Testis (tissue), 3 donors: ENCODE results near the gene GNAT1. TPM values are rescaled to one million over a fixed set of nuclear protein-coding genes. Genes with fewer than 3 reads are reported as not detected.

Experiments
- DNase-seq: peaks from one replicate; pipeline ENCODE4 v3.0.0-alpha.2; 2019
- H3K27ac ChIP-seq, 2 donors: fragments of 200-600 bp; sonication (generic); one replicate each; pipeline ENCODE4 v1.5.1; 2019
- H3K27me3 ChIP-seq: fragments of 200-600 bp; sonication (generic); one replicate; pipeline ENCODE4 v1.5.1; 2019
- H3K36me3 ChIP-seq: fragments of 200-600 bp; sonication (generic); one replicate; pipeline ENCODE4 v1.5.1; 2017; ENCODE audit warnings: low read depth; ENCODE audit errors: missing control alignments
- H3K4me1 ChIP-seq: fragments of 200-600 bp; sonication (generic); one replicate; pipeline ENCODE4 v1.5.1; 2019
- H3K4me3 ChIP-seq, 2 donors: fragments of 200-600 bp; sonication (generic); one replicate each; pipeline ENCODE4 v1.5.1; 2017 to 2019
- H3K9me3 ChIP-seq: fragments of 200-600 bp; sonication (generic); one replicate; pipeline ENCODE4 v1.5.1; 2017
- CTCF ChIP-seq, 3 experiments: fragments of 450-650 bp in 2 of 3; fragments of 200-600 bp in 1 of 3; sonication (generic) in 1 of 3; IDR thresholded peaks; one replicate each; pipeline ENCODE4 v1.5.1; 2016 to 2019; ENCODE audit warnings: antibody characterized with exemption in 3 of 3, mild to moderate bottlenecking in 2 of 3, moderate library complexity in 1 of 3
- POLR2A ChIP-seq: fragments of 450-650 bp; IDR thresholded peaks from one replicate; pipeline ENCODE4 v1.6.1; 2017; ENCODE audit warnings: antibody characterized with exemption, mild to moderate bottlenecking, moderate library complexity
- WGBS, 2 donors: methylation state at CpG; one replicate each; pipeline ENCODE4 v1.1.5; 2018; 5-methylcytosine and 5-hydroxymethylcytosine counted together
- intact Hi-C: fragments of 100-400 bp; cut with DNase I; formaldehyde crosslinking; loops from one replicate; pipeline ENCODE4 v1.15.1; 2023; ENCODE audit warnings: low total_unique reads
- polyA plus RNA-seq: library from polyadenylated mRNA; stranded (reverse); fragments of 350-450 nt; fragmentation: Illumina TruSeq; extraction: RNeasy Lipid Tissue Mini Kit (QIAGEN cat#74804); gene quantifications from one replicate; pipeline ENCODE4 v1.2.3, GENCODE V29; 2014; ENCODE audit warnings: low read depth, low replicate concordance; ENCODE audit not compliant: insufficient read depth
- total RNA-seq, 2 donors: library from RNA; depleted of rRNA; stranded (reverse); fragments of >200 nt; gene quantifications; one replicate each; pipeline ENCODE4 v1.2.3, GENCODE V29; 2016

The GNAT1 gene
- total and polyA plus RNA-seq, 3 donors from 2014 or later, result 0.93 to 2.3 (median 1.2) TPM

DNA sequence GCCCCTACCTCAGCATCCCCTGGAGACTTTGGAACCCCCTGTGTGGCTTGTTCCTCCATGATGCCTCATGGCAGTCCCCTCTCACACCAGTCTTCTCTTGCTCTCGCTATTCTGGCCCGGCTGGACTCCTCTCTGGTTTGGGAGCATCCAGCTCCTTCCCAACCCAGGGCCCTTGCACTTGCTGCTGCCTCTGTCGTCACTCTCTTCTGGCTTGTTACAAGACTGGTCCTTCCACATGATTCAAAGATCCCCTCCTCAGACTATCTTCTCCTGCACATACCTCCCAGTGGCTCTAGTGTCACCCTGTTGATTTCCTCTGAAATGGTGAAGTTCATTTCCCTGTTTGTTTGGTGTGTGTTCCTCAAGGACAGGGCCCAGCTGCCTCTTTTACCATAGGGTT, 38.1 kb downstream of the GNAT1 start:
- Histone ChIP-seq H3K36me3 (no peaks in the 10 kb centered on the region), H3K4me1 (peaks cover 13% of the 10 kb centered on the region), H3K9me3 (no peaks in the 10 kb centered on the region), H3K27ac (no peak overlapping the region), H3K27me3 (no peaks in the 10 kb centered on the region), H3K4me3 (no peak overlapping the region)
- DNase-seq, result no peak
- intact Hi-C loops, result loop anchor here (5.0 kb wide), 1 partner anchor 37 kb away; the partner anchor contains the start of gene GNAT1
- 89 to 97% methylated on average over 3 of the region's 3 CpGs for WGBS, 2 donors
- TF ChIP-seq POLR2A, result no peak
- no peak for TF ChIP-seq CTCF (IDR thresholded peaks at IDR 0.05)

- no peak for DNase-seq
- H3K27me3 ChIP-seq, result no peaks in the 10 kb centered on the region
- no peaks in the 10 kb centered on the region for H3K9me3 ChIP-seq
- no peak overlapping the region for H3K27ac ChIP-seq
- no peaks in the 10 kb centered on the region for H3K36me3 ChIP-seq
- intact Hi-C loops, result no loop called here
- H3K4me1 ChIP-seq, result peaks cover 13% of the 10 kb centered on the region
- TF ChIP-seq CTCF (IDR thresholded peaks at IDR 0.05) (no peak), POLR2A (no peak)
- H3K4me3 ChIP-seq, result no peak overlapping the region
- WGBS, 2 donors, result 87 to 92% methylated on average over 8 of the region's 8 CpGs
These were observed 38.8 kb downstream of the GNAT1 start for GRCh38 chr3:50230104-50230793.

DNA sequence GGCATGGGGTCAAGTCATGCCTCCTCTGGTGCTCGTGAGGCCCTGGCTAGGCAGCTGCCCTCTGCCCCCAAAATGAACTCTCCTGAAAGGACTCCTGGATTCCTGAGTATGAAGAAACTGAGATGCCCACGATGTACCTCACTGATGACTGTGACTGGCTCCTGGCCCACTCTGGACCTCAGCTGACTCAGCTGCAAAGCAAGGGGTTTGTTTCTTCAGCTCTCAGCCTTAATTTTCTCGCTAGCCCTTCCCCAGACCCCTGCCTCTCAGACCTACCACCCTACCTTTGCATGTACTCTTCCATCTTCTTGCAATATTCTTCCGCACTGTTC, 39.4 kb downstream of the GNAT1 start:
- TF ChIP-seq POLR2A (no peak), CTCF (IDR thresholded peaks at IDR 0.05) (no peak)
- intact Hi-C loops, result no loop called here
- no peak for DNase-seq
- Histone ChIP-seq H3K27me3 (no peaks in the 10 kb centered on the region), H3K4me3 (no peak overlapping the region), H3K36me3 (no peaks in the 10 kb centered on the region), H3K4me1 (peaks cover 13% of the 10 kb centered on the region), H3K9me3 (no peaks in the 10 kb centered on the region), H3K27ac (no peak overlapping the region)
- 81 to 85% methylated on average over 4 of the region's 4 CpGs for WGBS, 2 donors

DNA sequence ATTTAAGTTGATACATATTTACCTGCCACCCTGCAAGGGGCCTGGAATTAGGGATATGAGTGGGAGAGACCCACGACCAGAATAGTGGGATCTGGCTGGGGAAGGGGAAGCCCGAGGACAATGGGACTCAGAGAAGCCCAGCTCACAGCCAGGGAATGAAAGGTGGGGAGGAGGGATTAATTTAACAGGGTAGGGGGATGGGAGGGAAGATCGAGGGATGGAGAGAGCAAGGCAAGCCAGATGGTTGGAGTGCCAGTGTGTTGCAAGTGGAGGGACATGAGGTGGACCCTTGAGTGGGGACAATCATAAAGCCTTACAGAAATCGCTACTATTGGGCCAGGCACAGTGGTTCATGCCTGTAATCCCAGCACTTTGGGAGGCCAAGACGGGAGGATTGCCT, 40.2 kb downstream of the GNAT1 start:
- Histone ChIP-seq H3K27me3 (no peaks in the 10 kb centered on the region), H3K9me3 (no peaks in the 10 kb centered on the region), H3K36me3 (no peaks in the 10 kb centered on the region), H3K27ac (no peak overlapping the region), H3K4me3 (no peak overlapping the region), H3K4me1 (peaks cover 9% of the 10 kb centered on the region)
- TF ChIP-seq POLR2A (no peak), CTCF (IDR thresholded peaks at IDR 0.05) (no peak)
- WGBS, 2 donors, result 77 to 78% methylated on average over 5 of the region's 5 CpGs
- no peak for DNase-seq
- intact Hi-C loops, result no loop called here

- H3K27me3 ChIP-seq, result no peaks in the 10 kb centered on the region
- no peaks in the 10 kb centered on the region for H3K9me3 ChIP-seq
- no peak overlapping the region for H3K4me3 ChIP-seq
- no peak for DNase-seq
- TF ChIP-seq POLR2A (no peak), CTCF (IDR thresholded peaks at IDR 0.05) (no peak)
- no peak overlapping the region for H3K27ac ChIP-seq
- WGBS, 2 donors, result 61 to 73% methylated on average over 3 of the region's 3 CpGs
- peaks cover 5% of the 10 kb centered on the region for H3K4me1 ChIP-seq
- intact Hi-C loops, result no loop called here
- no peaks in the 10 kb centered on the region for H3K36me3 ChIP-seq
These were observed 40.9 kb downstream of the GNAT1 start for GRCh38 chr3:50232303-50232702.
